Esophagus muscularis mucosa (tissue), 4 donors: ENCODE data around the gene SFTPB. TPM values are rescaled to one million over a fixed set of nuclear protein-coding genes. Genes with fewer than 3 reads are reported as not detected.
"Not testable (repeated sequence)": the region's sequence is repeated elsewhere in the genome, so short reads cannot be mapped to it uniquely, and the experiment has no call there.

Source experiments
- DNase-seq: peaks from one replicate; pipeline ENCODE4 v3.0.0-alpha.2; 2017; ENCODE audit errors: extremely low spot score
- H3K27ac ChIP-seq, 4 donors: fragments of 200-600 bp; sonication (generic); replicated peaks in 1 of 4; 1 replicate in 3 of 4; 2 replicates in 1 of 4; pipeline ENCODE4 v1.5.1; 2016 to 2019; ENCODE audit warnings: mild to moderate bottlenecking in 1 of 4
- H3K27me3 ChIP-seq, 4 donors: fragments of 200-600 bp; sonication (generic); one replicate each; pipeline versions ENCODE4 v1.5.1 to v1.6.0; 2016 to 2019
- H3K36me3 ChIP-seq, 4 donors: fragments of 200-600 bp; sonication (generic); one replicate each; pipeline ENCODE4 v1.5.1; 2016 to 2019
- H3K4me1 ChIP-seq, 4 donors: fragments of 200-600 bp; sonication (generic); one replicate each; pipeline ENCODE4 v1.5.1; 2016 to 2019
- H3K4me3 ChIP-seq, 4 donors: fragments of 200-600 bp; sonication (generic); 1 replicate in 2 of 4; 2 replicates in 2 of 4; pipeline ENCODE4 v1.5.1; 2016 to 2019; ENCODE audit warnings: mild to moderate bottlenecking in 4 of 4, moderate library complexity in 1 of 4
- H3K9me3 ChIP-seq, 4 donors: fragments of 200-600 bp; sonication (generic); 1 replicate in 3 of 4; 2 replicates in 1 of 4; pipeline ENCODE4 v1.5.1; 2016 to 2019
- CTCF ChIP-seq, 3 experiments: fragments of 200-600 bp in 2 of 3; fragments of 450-650 bp in 1 of 3; sonication (generic) in 2 of 3; IDR thresholded peaks; one replicate each; pipeline ENCODE4 v1.5.1; 2017 to 2019; ENCODE audit warnings: antibody characterized with exemption in 3 of 3, mild to moderate bottlenecking in 2 of 3, moderate library complexity in 1 of 3
- EP300 ChIP-seq: sonication (generic); formaldehyde crosslinking; IDR thresholded peaks from one replicate; pipeline ENCODE4 v1.6.1; 2017; ENCODE audit warnings: antibody characterized with exemption
- POLR2A ChIP-seq: fragments of 450-650 bp; IDR thresholded peaks from one replicate; pipeline ENCODE4 v1.6.1; 2017; ENCODE audit warnings: antibody characterized with exemption, moderate library complexity, mild to moderate bottlenecking, low read depth
- POLR2AphosphoS5 ChIP-seq, 2 donors: sonication (generic); formaldehyde crosslinking; IDR thresholded peaks; one replicate each; pipeline ENCODE4 v1.6.1; 2017; ENCODE audit warnings: antibody characterized with exemption in 2 of 2
- WGBS: methylation state at CpG from one replicate; pipeline ENCODE4 v1.1.5; 2018; 5-methylcytosine and 5-hydroxymethylcytosine counted together
- intact Hi-C: fragments of 100-400 bp; cut with DNase I; formaldehyde crosslinking; loops from one replicate; pipeline ENCODE4 v1.15.1; 2023
- total RNA-seq, 4 donors: library from RNA; depleted of rRNA; stranded (reverse); fragments of >200 nt; gene quantifications; one replicate each; pipeline versions ENCODE4 v1.1.0 to v1.2.1, GENCODE V29; 2016

SFTPB gene
- total RNA-seq, 4 donors from 2014 or later, result 25.3 to 119 (median 26.6) TPM; not detected in 1

- no peak overlapping the region for H3K4me3 ChIP-seq
- intact Hi-C loops, result no loop called here
- WGBS, result no CpG with 5 or more reads among the region's 13 CpGs
- H3K36me3 ChIP-seq, result peaks cover 0 to 44% (median 15%) of the 10 kb centered on the region in 4 donors
- TF ChIP-seq EP300, result no peak
- H3K27me3 ChIP-seq, result no peaks in the 10 kb centered on the region
- peaks cover 21 to 31% (median 26%) of the 10 kb centered on the region in 4 donors for H3K4me1 ChIP-seq
- no peak for DNase-seq
- H3K27ac ChIP-seq, result no peak overlapping the region
- H3K9me3 ChIP-seq, result no peaks in the 10 kb centered on the region
These were observed 8.5 kb downstream of the SFTPB start for GRCh38 chr2:85659324-85659981.

GRCh38 chr2:85657399-85657798 lies 10.6 kb downstream of the SFTPB start:
- WGBS, result 92% methylated on average over 4 of the region's 4 CpGs
- intact Hi-C loops, result not testable (repeated sequence)

GRCh38 chr2:85656468-85656867 lies 11.5 kb downstream of the SFTPB start:
- Histone ChIP-seq H3K27ac (no peak overlapping the region), H3K4me1 (peaks cover 6 to 8% (median 7%) of the 10 kb centered on the region in 4 donors), H3K27me3 (no peaks in the 10 kb centered on the region), H3K4me3 (no peak overlapping the region), H3K36me3 (peaks cover 0 to 74% (median 34%) of the 10 kb centered on the region in 4 donors), H3K9me3 (no peaks in the 10 kb centered on the region)
- intact Hi-C loops, result no loop called here
- TF ChIP-seq EP300 (no peak), POLR2A (no peak), POLR2AphosphoS5 (IDR thresholded peaks at IDR 0.05) (no peak), CTCF (IDR thresholded peaks at IDR 0.05) (no peak)
- no peak for DNase-seq
- 88% methylated on average over 3 of the region's 3 CpGs for WGBS

More at GRCh38 chr2:85657399-85657798, 10.6 kb downstream of the SFTPB start:
- not testable (repeated sequence) for H3K9me3 ChIP-seq, H3K27me3 ChIP-seq, H3K27ac ChIP-seq, DNase-seq, H3K4me3 ChIP-seq
- Histone ChIP-seq H3K4me1 (peaks cover 16 to 17% (median 17%) of the 10 kb centered on the region in 4 donors), H3K36me3 (peaks cover 0 to 65% (median 25%) of the 10 kb centered on the region in 4 donors)

GRCh38 chr2:85655961-85656417 lies 12.0 kb downstream of the SFTPB start:
- DNase-seq, result no peak
- Histone ChIP-seq H3K4me3 (no peak overlapping the region), H3K27me3 (no peaks in the 10 kb centered on the region), H3K27ac (no peak overlapping the region), H3K36me3 (peaks cover 0 to 79% (median 39%) of the 10 kb centered on the region in 4 donors), H3K9me3 (no peaks in the 10 kb centered on the region), H3K4me1 (peaks cover 2 to 4% (median 3%) of the 10 kb centered on the region in 4 donors)
- TF ChIP-seq POLR2A (no peak), POLR2AphosphoS5 (IDR thresholded peaks at IDR 0.05) (no peak), EP300 (no peak), CTCF (IDR thresholded peaks at IDR 0.05) (no peak)
- intact Hi-C loops, result no loop called here
- WGBS, result 81% methylated on average over 7 of the region's 7 CpGs

GRCh38 chr2:85653996-85654395 lies 14.0 kb downstream of the SFTPB start:
- H3K27me3 ChIP-seq, result no peaks in the 10 kb centered on the region
- no peak overlapping the region for H3K4me3 ChIP-seq
- peaks cover 13 to 93% (median 59%) of the 10 kb centered on the region in 4 donors for H3K36me3 ChIP-seq
- intact Hi-C loops, result no loop called here
- H3K4me1 ChIP-seq, result peaks cover 0 to 2% (median 0%) of the 10 kb centered on the region in 4 donors
- WGBS, result 72% methylated on average over 3 of the region's 3 CpGs
- H3K27ac ChIP-seq, result no peak overlapping the region
- TF ChIP-seq POLR2A (no peak), POLR2AphosphoS5 (IDR thresholded peaks at IDR 0.05) (no peak), EP300 (no peak), CTCF (IDR thresholded peaks at IDR 0.05) (no peak)
- DNase-seq, result no peak
- H3K9me3 ChIP-seq, result no peaks in the 10 kb centered on the region

GRCh38 chr2:85652056-85652455 lies 15.9 kb downstream of the SFTPB start:
- Histone ChIP-seq H3K4me3 (no peak overlapping the region), H3K27me3 (no peaks in the 10 kb centered on the region), H3K27ac (no peak overlapping the region), H3K4me1 (peaks cover 0 to 3% (median 1%) of the 10 kb centered on the region in 4 donors), H3K36me3 (peaks cover 32 to 93% (median 74%) of the 10 kb centered on the region in 4 donors), H3K9me3 (no peaks in the 10 kb centered on the region)
- TF ChIP-seq EP300 (no peak), CTCF (IDR thresholded peaks at IDR 0.05) (no peak), POLR2A (no peak), POLR2AphosphoS5 (IDR thresholded peaks at IDR 0.05) (no peak)
- DNase-seq, result no peak
- 100% methylated on average over 2 of the region's 2 CpGs for WGBS
- intact Hi-C loops, result no loop called here
